IMR-90 (cell line): ENCODE data around the gene CARD19. TPM values are rescaled to one million over a fixed set of nuclear protein-coding genes. Genes with fewer than 3 reads are reported as not detected.
A peak's percentile ranks its signal among the peaks of the same experiment; 100 is the strongest.

Source experiments
- ATAC-seq: fragments of 200-7000 bp; cut with Tn5 transposase; 2 replicates; pipeline ENCODE4 v1.9.1; 2020; ENCODE audit warnings: low read depth, mild to moderate bottlenecking, moderate library complexity
- BruUV-seq: library from RNA; stranded (reverse); fragments of 400-500 nt; replicated peaks from 2 replicates; lab custom pipeline; 2021; lab: Mats Ljungman, UMichigan
- CTCF ChIA-PET: fragments of 300-600 bp; formaldehyde crosslinking; extraction: SDS; loops from one replicate; lab custom pipeline; 2021; ENCODE audit warnings: antibody characterized with exemption; lab: Yijun Ruan, JAX
- POLR2A ChIA-PET: fragments of 300-600 bp; sonication (Branson Sonifier 250); formaldehyde crosslinking; loops from one replicate; lab custom pipeline; 2022; ENCODE audit warnings: antibody characterized with exemption; ENCODE audit not compliant: unreplicated experiment; lab: Charles Lee
- DNase-seq: peaks from one replicate; pipeline ENCODE4 v3.0.0; 2013
- H2AFZ ChIP-seq: replicated peaks from 2 replicates; pipeline ENCODE3; 2013; ENCODE audit warnings: low read length, mild to moderate bottlenecking; ENCODE audit not compliant: poor library complexity
- H2AK5ac ChIP-seq: 2 replicates; pipeline ENCODE4 v1.6.1; 2013; ENCODE audit warnings: low read depth, low read length, inconsistent platforms
- H2AK9ac ChIP-seq: replicated peaks from 2 replicates; pipeline ENCODE3; 2013; ENCODE audit warnings: mild to moderate bottlenecking, low read depth, low read length, moderate library complexity; ENCODE audit not compliant: poor library complexity
- H2BK120ac ChIP-seq: 2 replicates; pipeline ENCODE4 v1.6.1; 2013; ENCODE audit warnings: low read depth, low read length, inconsistent platforms
- H2BK15ac ChIP-seq: 3 replicates; pipeline ENCODE4 v1.6.1; 2013; ENCODE audit warnings: low read depth, low read length, inconsistent platforms
- H2BK20ac ChIP-seq: 2 replicates; pipeline ENCODE4 v1.6.1; 2013; ENCODE audit warnings: low read depth, mild to moderate bottlenecking, inconsistent platforms, low read length, moderate library complexity
- H2BK5ac ChIP-seq: 2 replicates; pipeline ENCODE4 v1.6.1; 2013; ENCODE audit warnings: mild to moderate bottlenecking, low read depth, low read length, inconsistent platforms; ENCODE audit not compliant: poor library complexity, severe bottlenecking
- H3K14ac ChIP-seq: replicated peaks from 2 replicates; pipeline ENCODE4 v1.6.1; 2013; ENCODE audit warnings: low read depth, low read length, inconsistent platforms
- H3K18ac ChIP-seq: 2 replicates; pipeline ENCODE4 v1.6.1; 2013; ENCODE audit warnings: low read depth, low read length, control low read depth
- H3K23ac ChIP-seq: 2 replicates; pipeline ENCODE4 v1.6.1; 2013; ENCODE audit warnings: low read depth, low read length, inconsistent platforms
- H3K27ac ChIP-seq: 2 replicates; pipeline ENCODE4 v1.5.1; 2013; ENCODE audit warnings: mild to moderate bottlenecking, control low read depth, low read length; ENCODE audit not compliant: insufficient read depth
- H3K27me3 ChIP-seq: 2 replicates; pipeline ENCODE4 v1.6.1; 2013; ENCODE audit warnings: low read length; ENCODE audit not compliant: control insufficient read depth, insufficient read depth
- H3K36me3 ChIP-seq: 2 replicates; pipeline ENCODE4 v1.6.1; 2013; ENCODE audit warnings: low read length, mixed read lengths; ENCODE audit not compliant: control insufficient read depth, insufficient read depth
- H3K4ac ChIP-seq: 2 replicates; pipeline ENCODE4 v1.6.1; 2013; ENCODE audit warnings: low read depth, low read length, inconsistent platforms
- H3K4me1 ChIP-seq: 2 replicates; pipeline ENCODE4 v1.6.1; 2013; ENCODE audit warnings: low read length, mixed read lengths; ENCODE audit not compliant: control insufficient read depth, insufficient read depth
- H3K4me2 ChIP-seq: 2 replicates; pipeline ENCODE4 v1.6.1; 2013; ENCODE audit warnings: low read depth, mild to moderate bottlenecking, control low read depth, low read length, moderate library complexity
- H3K4me3 ChIP-seq: 2 replicates; pipeline ENCODE4 v1.5.1; 2013; ENCODE audit warnings: low read depth, mild to moderate bottlenecking, control low read depth, low read length, moderate library complexity; ENCODE audit not compliant: insufficient read depth
- H3K56ac ChIP-seq: 2 replicates; pipeline ENCODE4 v1.6.1; 2013; ENCODE audit warnings: low read length, inconsistent platforms; ENCODE audit not compliant: insufficient read depth; ENCODE audit errors: extremely low read depth
- H3K79me1 ChIP-seq, 2 experiments: 2 replicates each; pipeline ENCODE4 v1.6.1; 2013; ENCODE audit warnings: low read length in 2 of 2, inconsistent platforms in 1 of 2, low read depth in 1 of 2
- H3K9ac ChIP-seq: 2 replicates; pipeline ENCODE4 v1.6.1; 2013; ENCODE audit warnings: low read depth, low read length, control low read depth
- H3K9me1 ChIP-seq: 2 replicates; pipeline ENCODE4 v1.6.1; 2013; ENCODE audit warnings: low read length, inconsistent platforms; ENCODE audit not compliant: insufficient read depth
- H3K9me3 ChIP-seq: 2 replicates; pipeline ENCODE4 v1.6.1; 2013; ENCODE audit warnings: low read length; ENCODE audit not compliant: control insufficient read depth, insufficient read depth
- H4K20me1 ChIP-seq: 2 replicates; pipeline ENCODE4 v1.6.1; 2013; ENCODE audit warnings: low read length, inconsistent platforms; ENCODE audit not compliant: insufficient read depth
- H4K5ac ChIP-seq: 2 replicates; pipeline ENCODE4 v1.6.1; 2013; ENCODE audit warnings: mild to moderate bottlenecking, low read depth, low read length, control low read depth
- H4K8ac ChIP-seq, 2 experiments: 2 replicates each; pipeline ENCODE4 v1.6.1; 2013; ENCODE audit warnings: low read depth in 2 of 2, low read length in 2 of 2, control low read depth in 1 of 2, inconsistent platforms in 1 of 2
- H4K91ac ChIP-seq: 2 replicates; pipeline ENCODE4 v1.6.1; 2013; ENCODE audit warnings: low read depth, low read length, inconsistent platforms; ENCODE audit not compliant: insufficient read depth
- CHD1 ChIP-seq: IDR thresholded peaks from 2 replicates; pipeline ENCODE4 v1.6.1; 2012; ENCODE audit warnings: low read depth, low read length, improper control_type of control experiment
- MAFK ChIP-seq: IDR thresholded peaks from 2 replicates; pipeline ENCODE4 v1.6.1; 2012; ENCODE audit warnings: low read depth, low read length, improper control_type of control experiment
- MAZ ChIP-seq: IDR thresholded peaks from 2 replicates; pipeline ENCODE4 v1.6.1; 2012; ENCODE audit warnings: low read depth, mild to moderate bottlenecking, low read length, improper control_type of control experiment, moderate library complexity, borderline replicate concordance
- NFE2L2 ChIP-seq: fragments of 150-350 bp; IDR thresholded peaks from 2 replicates; pipeline ENCODE4 v1.6.1; 2016; ENCODE audit warnings: low read depth, mild to moderate bottlenecking, low read length
- RCOR1 ChIP-seq: IDR thresholded peaks from 2 replicates; pipeline ENCODE4 v1.6.1; 2012; ENCODE audit warnings: mild to moderate bottlenecking, low read length, improper control_type of control experiment; ENCODE audit not compliant: insufficient replicate concordance
- WGBS, 2 experiments: methylation state at CpG; one replicate each; pipeline versions ENCODE4 v1.1.5 to v1.1.7; 2013; ENCODE audit warnings: missing lambda C conversion rate in 2 of 2; ENCODE audit not compliant: insufficient read length in 1 of 2; ENCODE audit errors: extremely low coverage in 2 of 2; 5-methylcytosine and 5-hydroxymethylcytosine counted together
- dilution Hi-C: fragments of 300-500 bp; cut with HindIII; formaldehyde crosslinking; loops from one replicate; pipeline ENCODE4 v1.14.3; 2018; ENCODE audit warnings: low sequenced_read_pairs; ENCODE audit not compliant: unreplicated experiment
- in situ Hi-C: fragments of 300-500 bp; cut with MboI; formaldehyde crosslinking; loops from 3 replicates; pipeline ENCODE4 v1.14.3; 2019; ENCODE audit warnings: low sequenced_read_pairs, inconsistent platforms, mixed read lengths
- intact Hi-C: fragments of 100-400 bp; cut with micrococcal nuclease; formaldehyde crosslinking; loops from 2 replicates; pipeline ENCODE4 v1.10.0; 2022
- polyA plus RNA-seq, 3 experiments: library from polyadenylated mRNA; depleted of rRNA; stranded (reverse); fragments of >200 nt; gene quantifications; 2 replicates each; pipeline ENCODE4 v1.2.3, GENCODE V29; 2012; ENCODE audit warnings: low replicate concordance in 1 of 3
- total RNA-seq: library from RNA; depleted of rRNA; stranded (reverse); fragments of >200 nt; gene quantifications from 2 replicates; pipeline ENCODE4 v1.2.3, GENCODE V29; 2012
- TF ChIP-seq, protein P1 (sequence below): fragments of 150-350 bp; IDR thresholded peaks from 2 replicates; pipeline ENCODE4 v1.6.1; 2017; ENCODE audit warnings: mild to moderate bottlenecking, antibody characterized with exemption, low read length, low read depth

Gene CARD19
- total and polyA plus RNA-seq, 2 of the 4 experiments (the other 2 are of a cell fraction) = 17.4 to 111 TPM

- peak; percentile 85 for DNase-seq
- Histone ChIP-seq H3K18ac (no peak overlapping the region), H3K14ac (no peak overlapping the region), H3K79me1 (no peaks in the 10 kb centered on the region), H3K4ac (no peak overlapping the region), H3K9me3 (no peaks in the 10 kb centered on the region), H4K8ac (no peak overlapping the region), H3K9me1 (no peaks in the 10 kb centered on the region; the same call in 1 of the 2 replicates), H3K27me3 (no peaks in the 10 kb centered on the region; the same call in 1 of the 2 replicates), H2BK5ac (no peak overlapping the region), H4K5ac (no peak overlapping the region), H3K4me1 (peaks cover 3% of the 10 kb centered on the region), H3K4me2 (no peak overlapping the region; the same call in 1 of the 2 replicates), H2BK120ac (no peak overlapping the region), H2BK15ac (no peak overlapping the region), H3K23ac (no peak overlapping the region), H3K9ac (no peak overlapping the region), H2BK20ac (no peak overlapping the region), H4K20me1 (no peaks in the 10 kb centered on the region), H3K36me3 (no peaks in the 10 kb centered on the region), H3K27ac (no peak overlapping the region), H4K91ac (no peak overlapping the region), H2AK5ac (no peak overlapping the region), H2AK9ac (no peak overlapping the region), H3K4me3 (no peak overlapping the region), H3K56ac (no peak overlapping the region), H2AFZ (no peak overlapping the region)
- in situ Hi-C loops (no loop called here), intact Hi-C loops (no loop called here), dilution Hi-C loops (no loop called here)
- no TSS peak for BruUV-seq
- ATAC-seq = peak; percentile 77
- ChIA-PET POLR2A (no interaction called here), CTCF (interaction anchor here (0.7 kb wide), 1 partner anchor 382 kb away, joined by 3 read pairs; no protein-coding TSS in a partner anchor)
- TF ChIP-seq RCOR1 (peak; percentile 58), NFE2L2 (no peak; the same call in 1 of the 2 replicates), MAFK (peak; percentile 53), MAZ (no peak), CHD1 (no peak)
- TF ChIP-seq, protein P1, sequence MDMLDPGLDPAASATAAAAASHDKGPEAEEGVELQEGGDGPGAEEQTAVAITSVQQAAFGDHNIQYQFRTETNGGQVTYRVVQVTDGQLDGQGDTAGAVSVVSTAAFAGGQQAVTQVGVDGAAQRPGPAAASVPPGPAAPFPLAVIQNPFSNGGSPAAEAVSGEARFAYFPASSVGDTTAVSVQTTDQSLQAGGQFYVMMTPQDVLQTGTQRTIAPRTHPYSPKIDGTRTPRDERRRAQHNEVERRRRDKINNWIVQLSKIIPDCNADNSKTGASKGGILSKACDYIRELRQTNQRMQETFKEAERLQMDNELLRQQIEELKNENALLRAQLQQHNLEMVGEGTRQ = peak; percentile 49; the same call in 1 of the 2 replicates
- no CpG with 5 or more reads among the region's 3 CpGs for WGBS, 2 experiments
Observed at GRCh38 chr9:93081931-93082330, 14.1 kb upstream of the CARD19 start.
